ENCODE measurements around the gene CEACAM19.

CEACAM19 gene

DNA sequence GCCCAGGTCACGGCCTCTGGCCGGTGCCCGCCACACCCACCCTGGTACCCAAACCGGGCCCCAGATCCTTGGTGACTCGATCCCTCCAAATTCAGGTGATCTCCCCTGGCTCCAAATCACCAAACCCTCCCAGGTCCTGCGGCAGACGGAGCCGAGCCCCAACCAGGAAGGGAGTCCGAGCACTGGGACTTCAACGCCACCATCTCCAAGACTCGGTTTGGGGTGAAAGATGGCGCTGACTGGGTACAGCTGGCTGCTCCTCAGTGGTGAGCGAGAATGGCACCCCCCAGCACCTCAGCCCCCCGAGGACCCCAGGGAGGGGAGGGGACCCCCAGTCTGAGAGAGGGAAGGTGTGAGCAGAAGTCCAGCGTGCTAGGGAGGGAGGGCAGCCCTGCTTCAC, 29.9 kb downstream of the CEACAM19 start:
- peaks cover 28% of the 10 kb centered on the region for H3K4me1 ChIP-seq
- H3K36me3 ChIP-seq (ENCODE audit: control insufficient read depth, insufficient read depth, low read length), result no peaks in the 10 kb centered on the region
- no peaks in the 10 kb centered on the region for H3K79me2 ChIP-seq
- TF ChIP-seq, protein P1, sequence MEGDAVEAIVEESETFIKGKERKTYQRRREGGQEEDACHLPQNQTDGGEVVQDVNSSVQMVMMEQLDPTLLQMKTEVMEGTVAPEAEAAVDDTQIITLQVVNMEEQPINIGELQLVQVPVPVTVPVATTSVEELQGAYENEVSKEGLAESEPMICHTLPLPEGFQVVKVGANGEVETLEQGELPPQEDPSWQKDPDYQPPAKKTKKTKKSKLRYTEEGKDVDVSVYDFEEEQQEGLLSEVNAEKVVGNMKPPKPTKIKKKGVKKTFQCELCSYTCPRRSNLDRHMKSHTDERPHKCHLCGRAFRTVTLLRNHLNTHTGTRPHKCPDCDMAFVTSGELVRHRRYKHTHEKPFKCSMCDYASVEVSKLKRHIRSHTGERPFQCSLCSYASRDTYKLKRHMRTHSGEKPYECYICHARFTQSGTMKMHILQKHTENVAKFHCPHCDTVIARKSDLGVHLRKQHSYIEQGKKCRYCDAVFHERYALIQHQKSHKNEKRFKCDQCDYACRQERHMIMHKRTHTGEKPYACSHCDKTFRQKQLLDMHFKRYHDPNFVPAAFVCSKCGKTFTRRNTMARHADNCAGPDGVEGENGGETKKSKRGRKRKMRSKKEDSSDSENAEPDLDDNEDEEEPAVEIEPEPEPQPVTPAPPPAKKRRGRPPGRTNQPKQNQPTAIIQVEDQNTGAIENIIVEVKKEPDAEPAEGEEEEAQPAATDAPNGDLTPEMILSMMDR (IDR thresholded peaks at IDR 0.05), result no peak
- H3K9me3 ChIP-seq (ENCODE audit: control insufficient read depth, low read length), result no peaks in the 10 kb centered on the region
- no peak overlapping the region for H3K9ac ChIP-seq
- no peak overlapping the region for H2AFZ ChIP-seq
- H3K27me3 ChIP-seq (ENCODE audit: control insufficient read depth, insufficient read depth, low read length), result no peaks in the 10 kb centered on the region
- H3K4me2 ChIP-seq (ENCODE audit: low read length), result no peak overlapping the region
- no peak overlapping the region for H3K4me3 ChIP-seq (ENCODE audit: low read depth, low read length)
- no peak overlapping the region for H3K27ac ChIP-seq

DNA sequence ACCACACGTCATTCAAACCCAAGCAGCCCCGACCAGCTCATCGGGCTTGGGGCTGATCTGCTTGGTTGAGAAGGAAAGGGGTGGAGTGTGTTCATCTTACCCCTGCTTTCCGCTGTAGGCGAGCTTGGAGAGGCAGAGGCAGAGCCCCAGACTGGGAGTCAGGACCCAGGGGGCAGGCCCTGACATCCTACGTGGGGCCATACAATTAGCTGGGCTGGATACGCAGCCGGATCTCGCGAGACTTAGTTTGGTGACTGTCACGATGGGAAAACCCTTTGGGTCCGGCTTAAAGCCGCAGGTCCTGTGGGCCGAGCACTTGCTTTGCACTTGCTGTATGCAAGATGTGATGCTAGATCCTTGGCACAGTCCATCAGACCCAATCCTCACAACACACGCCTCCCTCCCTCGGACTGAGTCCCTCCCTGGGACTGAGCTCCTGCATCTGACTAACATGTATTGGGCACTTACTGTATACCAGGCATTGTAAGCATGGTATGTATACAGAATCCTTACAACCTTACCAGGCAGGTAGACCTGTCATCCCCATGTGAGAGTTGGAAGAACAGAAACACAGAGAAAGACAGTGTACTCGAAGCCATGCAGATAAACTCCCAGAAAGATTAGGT, 31.4 kb downstream of the CEACAM19 start:
- Histone ChIP-seq H3K4me3 (ENCODE audit: low read depth, low read length) (no peak overlapping the region), H3K27ac (no peak overlapping the region), H3K36me3 (ENCODE audit: control insufficient read depth, insufficient read depth, low read length) (no peaks in the 10 kb centered on the region), H3K9ac (no peak overlapping the region), H3K9me3 (ENCODE audit: control insufficient read depth, low read length) (no peaks in the 10 kb centered on the region), H3K79me2 (no peaks in the 10 kb centered on the region), H3K27me3 (ENCODE audit: control insufficient read depth, insufficient read depth, low read length) (no peaks in the 10 kb centered on the region), H2AFZ (no peak overlapping the region), H3K4me1 (peaks cover 23% of the 10 kb centered on the region), H3K4me2 (ENCODE audit: low read length) (no peak overlapping the region)
- TF ChIP-seq, protein P1 (IDR thresholded peaks at IDR 0.05), result no peak

DNA sequence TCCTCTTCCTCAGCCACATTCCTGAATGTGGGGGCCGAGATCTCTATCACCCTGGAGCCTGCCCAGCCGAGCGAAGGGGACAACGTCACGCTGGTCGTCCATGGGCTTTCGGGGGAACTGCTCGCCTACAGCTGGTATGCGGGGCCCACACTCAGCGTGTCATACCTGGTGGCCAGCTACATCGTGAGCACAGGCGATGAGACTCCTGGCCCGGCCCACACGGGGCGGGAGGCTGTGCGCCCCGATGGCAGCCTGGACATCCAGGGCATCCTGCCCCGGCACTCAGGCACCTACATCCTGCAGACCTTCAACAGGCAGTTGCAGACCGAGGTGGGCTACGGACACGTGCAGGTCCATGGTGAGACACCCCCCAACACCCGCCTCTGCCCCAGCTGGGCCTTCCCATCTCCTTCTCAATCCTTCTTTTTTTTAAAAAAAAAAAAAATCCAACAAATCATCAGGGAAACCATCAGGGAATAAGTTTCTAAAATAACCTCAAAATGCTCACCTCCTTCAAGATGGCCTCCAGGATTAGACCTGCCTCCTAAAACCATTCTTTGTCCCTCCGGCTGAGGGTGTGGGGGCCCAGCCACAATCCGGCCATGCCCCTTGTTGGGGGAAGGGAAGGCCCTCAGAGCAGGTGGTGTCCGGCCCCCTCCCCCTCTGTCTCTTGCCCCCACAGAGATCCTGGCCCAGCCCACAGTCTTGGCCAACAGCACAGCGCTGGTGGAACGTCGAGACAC, 32.2 kb downstream of the CEACAM19 start:
- Histone ChIP-seq H3K4me2 (ENCODE audit: low read length) (no peak overlapping the region), H3K4me1 (peaks cover 15% of the 10 kb centered on the region), H3K79me2 (no peaks in the 10 kb centered on the region), H3K36me3 (ENCODE audit: control insufficient read depth, insufficient read depth, low read length) (no peaks in the 10 kb centered on the region), H3K9ac (no peak overlapping the region), H3K9me3 (ENCODE audit: control insufficient read depth, low read length) (no peaks in the 10 kb centered on the region), H3K27ac (no peak overlapping the region), H2AFZ (no peak overlapping the region), H3K4me3 (ENCODE audit: low read depth, low read length) (no peak overlapping the region), H3K27me3 (ENCODE audit: control insufficient read depth, insufficient read depth, low read length) (no peaks in the 10 kb centered on the region)
- TF ChIP-seq, protein P1 (IDR thresholded peaks at IDR 0.05), result no peak

DNA sequence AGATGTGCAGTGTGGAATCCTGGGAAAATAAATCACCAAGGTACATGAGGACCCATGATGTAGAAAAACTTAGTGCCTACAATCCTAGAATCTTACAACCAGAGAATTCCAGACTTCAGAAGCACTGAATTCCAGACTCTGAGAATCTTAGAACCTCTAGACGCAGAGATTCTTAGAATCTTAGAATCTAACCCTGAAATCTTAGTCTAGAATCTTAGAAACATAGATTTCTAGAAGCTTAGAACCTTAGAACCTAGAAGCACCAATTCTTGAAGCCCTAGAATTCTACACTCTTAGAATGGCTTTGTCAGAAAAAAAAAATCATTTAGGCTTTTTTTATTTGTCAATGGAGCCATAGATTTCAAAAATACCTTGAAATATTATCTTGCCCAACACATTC, 33.7 kb downstream of the CEACAM19 start:
- Histone ChIP-seq H3K4me2 (ENCODE audit: low read length) (no peak overlapping the region), H3K79me2 (no peaks in the 10 kb centered on the region), H3K36me3 (ENCODE audit: control insufficient read depth, insufficient read depth, low read length) (no peaks in the 10 kb centered on the region), H3K27ac (no peak overlapping the region), H3K4me1 (peaks cover 12% of the 10 kb centered on the region), H3K4me3 (ENCODE audit: low read depth, low read length) (no peak overlapping the region), H3K9me3 (ENCODE audit: control insufficient read depth, low read length) (no peaks in the 10 kb centered on the region), H2AFZ (peak overlapping the region; percentile 6), H3K9ac (no peak overlapping the region), H3K27me3 (ENCODE audit: control insufficient read depth, insufficient read depth, low read length) (no peaks in the 10 kb centered on the region)
- TF ChIP-seq, protein P1 (IDR thresholded peaks at IDR 0.05), result no peak

All from parathyroid adenoma (tissue), 2 donors.